ENCODE measurements around the gene NT5DC4.

GRCh38 chr2:112765251-112765650 lies 44.4 kb downstream of the NT5DC4 start:
- TF ChIP-seq POLR2A (IDR thresholded peaks at IDR 0.05) (no peak), POLR2AphosphoS5 (IDR thresholded peaks at IDR 0.05) (no peak)
- TF ChIP-seq, protein P1, sequence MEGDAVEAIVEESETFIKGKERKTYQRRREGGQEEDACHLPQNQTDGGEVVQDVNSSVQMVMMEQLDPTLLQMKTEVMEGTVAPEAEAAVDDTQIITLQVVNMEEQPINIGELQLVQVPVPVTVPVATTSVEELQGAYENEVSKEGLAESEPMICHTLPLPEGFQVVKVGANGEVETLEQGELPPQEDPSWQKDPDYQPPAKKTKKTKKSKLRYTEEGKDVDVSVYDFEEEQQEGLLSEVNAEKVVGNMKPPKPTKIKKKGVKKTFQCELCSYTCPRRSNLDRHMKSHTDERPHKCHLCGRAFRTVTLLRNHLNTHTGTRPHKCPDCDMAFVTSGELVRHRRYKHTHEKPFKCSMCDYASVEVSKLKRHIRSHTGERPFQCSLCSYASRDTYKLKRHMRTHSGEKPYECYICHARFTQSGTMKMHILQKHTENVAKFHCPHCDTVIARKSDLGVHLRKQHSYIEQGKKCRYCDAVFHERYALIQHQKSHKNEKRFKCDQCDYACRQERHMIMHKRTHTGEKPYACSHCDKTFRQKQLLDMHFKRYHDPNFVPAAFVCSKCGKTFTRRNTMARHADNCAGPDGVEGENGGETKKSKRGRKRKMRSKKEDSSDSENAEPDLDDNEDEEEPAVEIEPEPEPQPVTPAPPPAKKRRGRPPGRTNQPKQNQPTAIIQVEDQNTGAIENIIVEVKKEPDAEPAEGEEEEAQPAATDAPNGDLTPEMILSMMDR (IDR thresholded peaks at IDR 0.05), result no peak

Data from gastroesophageal sphincter (tissue), 3 donors.